Endothelial cell of umbilical vein (primary cell): Measurements from ENCODE around the gene CDK19. TPM values are rescaled to one million over a fixed set of nuclear protein-coding genes. Genes with fewer than 3 reads are reported as not detected.
"Not testable (repeated sequence)": the region's sequence is repeated elsewhere in the genome, so short reads cannot be mapped to it uniquely, and the experiment has no call there.

Experiments
- BruUV-seq: library from RNA; stranded (reverse); fragments of 400-500 nt; replicated peaks from 2 replicates; lab custom pipeline; 2021; lab: Mats Ljungman, UMichigan
- CTCF ChIA-PET: fragments of 300-600, 350-600 bp; sonication (Branson Sonifier 250); formaldehyde crosslinking; loops from one replicate; lab custom pipeline; 2021; ENCODE audit warnings: antibody characterized with exemption, inconsistent platforms; lab: Charles Lee
- POLR2A ChIA-PET: fragments of 300-600, 350-600 bp; sonication (Branson Sonifier 250); formaldehyde crosslinking; loops from one replicate; lab custom pipeline; 2021; ENCODE audit warnings: antibody characterized with exemption, inconsistent platforms; lab: Charles Lee
- DNase-seq: peaks from one replicate; pipeline ENCODE4 v3.0.0-alpha.2; 2011; ENCODE audit warnings: low read depth, low spot score
- FAIRE-seq: peaks from 2 replicates; lab custom pipeline; 2011; peaks lifted over from hg19 to GRCh38; lab: Jason Lieb, UNC
- H2AFZ ChIP-seq: 2 replicates; pipeline ENCODE4 v1.6.0; 2012; ENCODE audit warnings: low read depth, low read length, control low read depth, inconsistent platforms
- H3K27ac ChIP-seq: 2 replicates; pipeline ENCODE4 v1.5.1; 2011; ENCODE audit warnings: low read depth, mild to moderate bottlenecking, control low read depth, low read length, moderate library complexity; ENCODE audit not compliant: insufficient read depth
- H3K27me3 ChIP-seq, 2 experiments: 2 replicates each; pipeline versions ENCODE4 v1.6.0 to v1.6.1; 2011; ENCODE audit warnings: low read length in 2 of 2, mixed read lengths in 1 of 2; ENCODE audit not compliant: control insufficient read depth in 2 of 2, insufficient read depth in 2 of 2
- H3K36me3 ChIP-seq, 2 experiments: 2 replicates in 1 of 2; 3 replicates in 1 of 2; pipeline ENCODE4 v1.5.1; 2011; ENCODE audit warnings: low read length in 2 of 2, mild to moderate bottlenecking in 1 of 2, moderate library complexity in 1 of 2; ENCODE audit not compliant: control insufficient read depth in 2 of 2, insufficient read depth in 2 of 2; ENCODE audit errors: extremely low read depth in 1 of 2
- H3K4me1 ChIP-seq: 3 replicates; pipeline ENCODE4 v1.5.1; 2011; ENCODE audit warnings: mild to moderate bottlenecking, low read length; ENCODE audit not compliant: control insufficient read depth, insufficient read depth; ENCODE audit errors: extremely low read depth
- H3K4me2 ChIP-seq: 2 replicates; pipeline ENCODE4 v1.6.1; 2011; ENCODE audit warnings: low read length, control low read depth, mixed read lengths; ENCODE audit not compliant: insufficient read depth
- H3K4me3 ChIP-seq, 3 experiments: fragments of 200-600 bp in 1 of 3; sonication (generic), shearing (Covaris generic) in 1 of 3; replicated peaks in 1 of 3; 2 replicates each; pipeline ENCODE4 v1.5.1; 2011 to 2016; ENCODE audit warnings: control low read depth in 3 of 3, low read length in 3 of 3, mild to moderate bottlenecking in 2 of 3, inconsistent platforms in 1 of 3, low read depth in 1 of 3, moderate library complexity in 1 of 3; ENCODE audit not compliant: insufficient read depth in 1 of 3
- H3K79me2 ChIP-seq: 2 replicates; pipeline ENCODE4 v1.6.0; 2012; ENCODE audit warnings: low read length, inconsistent platforms; ENCODE audit not compliant: control insufficient read depth, insufficient read depth
- H3K9ac ChIP-seq: replicated peaks from 2 replicates; pipeline ENCODE3; 2011; ENCODE audit warnings: low read length, control low read depth; ENCODE audit not compliant: insufficient read depth; ENCODE audit errors: extremely low read depth
- H3K9me1 ChIP-seq: replicated peaks from 3 replicates; pipeline ENCODE4 v1.6.0; 2011; ENCODE audit warnings: mild to moderate bottlenecking, low read length; ENCODE audit not compliant: control insufficient read depth, insufficient read depth; ENCODE audit errors: extremely low read depth
- H3K9me3 ChIP-seq: replicated peaks from 2 replicates; pipeline ENCODE4 v1.5.1; 2012; ENCODE audit warnings: low read length, inconsistent platforms; ENCODE audit not compliant: control insufficient read depth, insufficient read depth
- H4K20me1 ChIP-seq: replicated peaks from 2 replicates; pipeline ENCODE3; 2011; ENCODE audit warnings: mild to moderate bottlenecking, low read length; ENCODE audit not compliant: control insufficient read depth, insufficient read depth; ENCODE audit errors: extremely low read depth
- CTCF ChIP-seq, 2 donors: IDR thresholded peaks; 1 replicate in 1 of 2; 2 replicates in 1 of 2; pipeline ENCODE4 v1.5.1; 2011; ENCODE audit warnings: low read length in 2 of 2, mild to moderate bottlenecking in 2 of 2, moderate library complexity in 2 of 2, control low read depth in 1 of 2, inconsistent platforms in 1 of 2, low read depth in 1 of 2; ENCODE audit not compliant: insufficient read depth in 1 of 2; ENCODE audit errors: extremely low read depth in 1 of 2
- EZH2 ChIP-seq: IDR thresholded peaks from 2 replicates; pipeline ENCODE4 v1.6.1; 2012; ENCODE audit warnings: borderline replicate concordance, low read depth, mild to moderate bottlenecking, moderate library complexity, low read length, inconsistent platforms; ENCODE audit not compliant: severe bottlenecking
- FOS ChIP-seq: IDR thresholded peaks from 2 replicates; pipeline ENCODE4 v1.6.1; 2011; ENCODE audit warnings: mild to moderate bottlenecking, low read length, moderate library complexity, borderline replicate concordance; ENCODE audit not compliant: insufficient read depth
- GATA2 ChIP-seq: IDR thresholded peaks from 2 replicates; pipeline ENCODE4 v1.7.0; 2011; ENCODE audit warnings: low read depth, mild to moderate bottlenecking, moderate library complexity, mixed read lengths, low read length; ENCODE audit not compliant: insufficient read length, insufficient read depth
- JUN ChIP-seq: IDR thresholded peaks from 2 replicates; pipeline ENCODE4 v1.6.1; 2011; ENCODE audit warnings: borderline replicate concordance, low read depth; ENCODE audit not compliant: insufficient read length, insufficient read depth
- MAX ChIP-seq: IDR thresholded peaks from 2 replicates; pipeline ENCODE4 v1.6.1; 2011; ENCODE audit not compliant: insufficient read depth, insufficient read length
- MYC ChIP-seq: IDR thresholded peaks from one replicate; pipeline ENCODE4 v1.6.1; 2011; ENCODE audit warnings: mild to moderate bottlenecking, low read depth, low read length
- POLR2A ChIP-seq: IDR thresholded peaks from 2 replicates; pipeline ENCODE4 v1.6.1; 2012; ENCODE audit warnings: low read depth, mild to moderate bottlenecking, control low read depth, low read length
- POLR2AphosphoS5 ChIP-seq: IDR thresholded peaks from 2 replicates; pipeline ENCODE4 v1.6.1; 2012; ENCODE audit warnings: low read depth, mild to moderate bottlenecking, control low read depth, low read length, moderate library complexity; ENCODE audit not compliant: insufficient read depth
- dilution Hi-C: fragments of 300-500 bp; cut with MboI; formaldehyde crosslinking; loops from one replicate; pipeline ENCODE4 v1.15.0; 2019; ENCODE audit warnings: low sequenced_read_pairs; ENCODE audit not compliant: extremely low pct_ligation_motif_present
- intact Hi-C: fragments of 100-400 bp; cut with micrococcal nuclease; formaldehyde crosslinking; loops from one replicate; pipeline ENCODE4 v1.10.0; 2022
- polyA plus RNA-seq, 4 experiments: library from polyadenylated mRNA; depleted of rRNA in 3 of 4; stranded (reverse) in 3 of 4; unstranded in 1 of 4; fragments of >200 nt; gene quantifications; 2 replicates each; pipeline versions ENCODE4 v1.2.1 to v1.2.3, GENCODE V29; 2011 to 2012; ENCODE audit warnings: missing spikeins in 1 of 4
- total RNA-seq: library from RNA; stranded (reverse); gene quantifications from 2 replicates; pipeline ENCODE4 v1.2.3, GENCODE V29; 2021

Gene CDK19
- total and polyA plus RNA-seq, 2 donors (not counting 3 experiments of a cell fraction or from before 2014, with no cell fraction given) = 4.6 to 12.1 TPM

GRCh38 chr6:110835751-110836150 lies 20.5 kb upstream of the CDK19 start:
- H3K79me2 ChIP-seq, H3K27ac ChIP-seq, H3K36me3 ChIP-seq, FAIRE-seq, H3K4me1 ChIP-seq, H2AFZ ChIP-seq, intact Hi-C loops, POLR2A ChIA-PET, H3K9me3 ChIP-seq, DNase-seq, CTCF ChIA-PET, H4K20me1 ChIP-seq, BruUV-seq, H3K27me3 ChIP-seq, H3K4me2 ChIP-seq, H3K4me3 ChIP-seq, H3K9ac ChIP-seq, H3K9me1 ChIP-seq, dilution Hi-C loops: not testable (repeated sequence)

GRCh38 chr6:110833831-110834230 lies 18.6 kb upstream of the CDK19 start:
- no peaks in the 10 kb centered on the region for H3K27me3 ChIP-seq
- no peak for FAIRE-seq
- H3K9ac ChIP-seq = no peak overlapping the region
- no peak overlapping the region for H3K4me2 ChIP-seq
- ChIA-PET POLR2A (no interaction called here), CTCF (no interaction called here)
- dilution Hi-C loops = no loop called here
- H3K36me3 ChIP-seq = no peaks in the 10 kb centered on the region
- H3K9me3 ChIP-seq = no peaks in the 10 kb centered on the region
- H3K79me2 ChIP-seq = no peaks in the 10 kb centered on the region
- H4K20me1 ChIP-seq = no peaks in the 10 kb centered on the region
- intact Hi-C loops = no loop called here
- H3K27ac ChIP-seq = no peak overlapping the region
- no peaks in the 10 kb centered on the region for H3K9me1 ChIP-seq
- H3K4me1 ChIP-seq = no peaks in the 10 kb centered on the region
- no peak for DNase-seq
- no peak overlapping the region for H2AFZ ChIP-seq
- H3K4me3 ChIP-seq = no peak overlapping the region
- TF ChIP-seq GATA2 (no peak), POLR2AphosphoS5 (no peak), MYC (no peak), CTCF (IDR thresholded peaks at IDR 0.05; ENCODE audit: extremely low read depth in 1 of 2, insufficient read depth in 1 of 2, low read depth in 1 of 2, low read length in 2 of 2) (no peak), MAX (no peak), POLR2A (no peak), FOS (no peak), EZH2 (no peak), JUN (no peak)
- no TSS peak for BruUV-seq
